Esophagus mucosa (tissue), 1 donor: ENCODE results near the gene DYRK1B. TPM values are rescaled to one million over a fixed set of nuclear protein-coding genes. Genes with fewer than 3 reads are reported as not detected.
"Not testable (repeated sequence)": the region's sequence is repeated elsewhere in the genome, so short reads cannot be mapped to it uniquely, and the experiment has no call there.

Experiments
- ATAC-seq: fragments of 200-7000 bp; cut with Tn5 transposase; one replicate; pipeline ENCODE4 v1.9.1; 2020
- total RNA-seq: library from RNA; stranded (reverse); gene quantifications from one replicate; pipeline ENCODE4 v1.2.4, GENCODE V29; 2023
- donor health status: DM: yes; HTN: yes; CAD: no.

The DYRK1B gene
- total RNA-seq, 1 donor from 2014 or later: 10.1 TPM

GRCh38 chr19:39808688-39809087, 25.3 kb downstream of the DYRK1B start:
- not testable (repeated sequence) for ATAC-seq

- ATAC-seq: no peak
Measured at GRCh38 chr19:39807846-39808364, 26.1 kb downstream of the DYRK1B start.

GRCh38 chr19:39805104-39805503, 28.9 kb downstream of the DYRK1B start:
- ATAC-seq: no peak

GRCh38 chr19:39802958-39803357, 31.0 kb downstream of the DYRK1B start:
- no peak for ATAC-seq

GRCh38 chr19:39797083-39797482, 36.9 kb downstream of the DYRK1B start:
- no peak for ATAC-seq

GRCh38 chr19:39796000-39796498, 37.9 kb downstream of the DYRK1B start:
- no peak for ATAC-seq

GRCh38 chr19:39795001-39795400, 39.0 kb downstream of the DYRK1B start:
- ATAC-seq: no peak

GRCh38 chr19:39792999-39793546, 40.9 kb downstream of the DYRK1B start:
- ATAC-seq: peak; percentile 72

GRCh38 chr19:39788244-39788643, 45.7 kb downstream of the DYRK1B start:
- ATAC-seq: no peak

GRCh38 chr19:39780894-39781293, 53.1 kb downstream of the DYRK1B start:
- no peak for ATAC-seq

- no peak for ATAC-seq
Measured at GRCh38 chr19:39778763-39779162, 55.2 kb downstream of the DYRK1B start, which contains the start of gene LEUTX. LEUTX (plus strand) TSS chr19:39778854; CDS start chr19:39778921, 67 bp downstream.

Other genes starting within 250 kb of the DYRK1B start
- gene LGALS13, start 231.6 kb downstream of the DYRK1B start, total RNA-seq: not detected
- not detected for gene LGALS16, start 178.2 kb downstream of the DYRK1B start, total RNA-seq
- gene LGALS14, start 129.7 kb downstream of the DYRK1B start, total RNA-seq: not detected
- not detected for gene CLC, start 96.1 kb downstream of the DYRK1B start, total RNA-seq
- gene LEUTX, start 55.3 kb downstream of the DYRK1B start, total RNA-seq: not detected
- gene FBL, start 12.2 kb upstream of the DYRK1B start, total RNA-seq: 294 TPM
- 25.7 TPM for gene FCGBP, start 100.5 kb upstream of the DYRK1B start, total RNA-seq
- 56.7 TPM for gene PSMC4, start 137.0 kb upstream of the DYRK1B start, total RNA-seq
- 1.3 TPM for gene ZNF546, start 162.9 kb upstream of the DYRK1B start, total RNA-seq
- gene ZNF780B, start 222.1 kb upstream of the DYRK1B start, total RNA-seq: 8.2 TPM